Heart left ventricle (tissue), 13 donors: ENCODE data around the gene STAT2.

Experiments
- POLR2A ChIP-seq, 2 donors: fragments of 450-650 bp; IDR thresholded peaks; one replicate each; pipeline ENCODE4 v1.6.1; 2017; ENCODE audit warnings: antibody characterized with exemption in 2 of 2, mild to moderate bottlenecking in 2 of 2, moderate library complexity in 2 of 2
- TF ChIP-seq, protein P1 (sequence below), 12 donors: fragments of 200-600 bp; sonication (generic) in 4 of 12; IDR thresholded peaks; one replicate each; pipeline versions ENCODE4 v1.5.0 to v1.8.0; 2018 to 2022; ENCODE audit warnings: antibody characterized with exemption in 12 of 12, mild to moderate bottlenecking in 5 of 12
- donor health status: ischemic (EF 13 %, LVEDD 7.1; RV severe dilation, severe dysfunction).
- donor health status: DM: no; HTN: yes; CAD: no.
- donor health status: DM: no; HTN: no; CAD: no.
- donor health status: ischemic (EF 25% LVEDD 6.9; RV normal size, moderate dysfunction).
- donor health status: ischemic (EF 25% LVEDD 5.7; RV mildly dilated, moderate dysfunction).
- donor health status: ischemic (EF 35%, LVEDD 5.7; RV mildly dilated, moderate dysfunction).
- donor health status: nonischemic (EF 11% LVEDD 7.7; RV severe dilation, severe dysfunction).
- donor health status: DM: yes; HTN: yes; CAD: no.
- donor health status: PGD.
- donor health status: ischemic (EF 29% LVEDD 5.4; RV normal size, mild dysfunction).
- donor health status: nonischemic (EF 23%, LVEDD 6.1; RV moderate dilation, normal function).

- TF ChIP-seq POLR2A (IDR thresholded peaks at IDR 0.05) = no peak
- TF ChIP-seq, protein P1, sequence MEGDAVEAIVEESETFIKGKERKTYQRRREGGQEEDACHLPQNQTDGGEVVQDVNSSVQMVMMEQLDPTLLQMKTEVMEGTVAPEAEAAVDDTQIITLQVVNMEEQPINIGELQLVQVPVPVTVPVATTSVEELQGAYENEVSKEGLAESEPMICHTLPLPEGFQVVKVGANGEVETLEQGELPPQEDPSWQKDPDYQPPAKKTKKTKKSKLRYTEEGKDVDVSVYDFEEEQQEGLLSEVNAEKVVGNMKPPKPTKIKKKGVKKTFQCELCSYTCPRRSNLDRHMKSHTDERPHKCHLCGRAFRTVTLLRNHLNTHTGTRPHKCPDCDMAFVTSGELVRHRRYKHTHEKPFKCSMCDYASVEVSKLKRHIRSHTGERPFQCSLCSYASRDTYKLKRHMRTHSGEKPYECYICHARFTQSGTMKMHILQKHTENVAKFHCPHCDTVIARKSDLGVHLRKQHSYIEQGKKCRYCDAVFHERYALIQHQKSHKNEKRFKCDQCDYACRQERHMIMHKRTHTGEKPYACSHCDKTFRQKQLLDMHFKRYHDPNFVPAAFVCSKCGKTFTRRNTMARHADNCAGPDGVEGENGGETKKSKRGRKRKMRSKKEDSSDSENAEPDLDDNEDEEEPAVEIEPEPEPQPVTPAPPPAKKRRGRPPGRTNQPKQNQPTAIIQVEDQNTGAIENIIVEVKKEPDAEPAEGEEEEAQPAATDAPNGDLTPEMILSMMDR (IDR thresholded peaks at IDR 0.05) = no peak
These were observed 26.7 kb downstream of the STAT2 start for GRCh38 chr12:56333197-56333678.
